Measurements from ENCODE around the gene CFAP410. TPM values are rescaled to one million over a fixed set of nuclear protein-coding genes. Genes with fewer than 3 reads are reported as not detected.

The CFAP410 gene
- polyA plus RNA-seq, 1 donor from 2014 or later = 36.5 TPM

GRCh38 chr21:44310628-44311507 lies 28.3 kb downstream of the CFAP410 start:
- Histone ChIP-seq H3K4me3 (ENCODE audit: low read length) (no peak overlapping the region), H3K36me3 (ENCODE audit: insufficient read depth, low read length) (no peaks in the 10 kb centered on the region), H3F3A (ENCODE audit: insufficient read depth, low read length, poor library complexity, severe bottlenecking) (no peaks in the 10 kb centered on the region), H3K9me3 (ENCODE audit: low read length) (no peaks in the 10 kb centered on the region), H3K9ac (ENCODE audit: low read length) (no peak overlapping the region), H3K27me3 (ENCODE audit: insufficient read depth, low read depth, low read length) (no peaks in the 10 kb centered on the region), H3K9me2 (ENCODE audit: insufficient read depth, low read length) (no peaks in the 10 kb centered on the region), H3K27ac (ENCODE audit: low read length) (no peak overlapping the region), H3K79me2 (replicated peaks; ENCODE audit: insufficient read depth, low read length) (no peaks in the 10 kb centered on the region), H2AFZ (ENCODE audit: low read depth, low read length) (no peak overlapping the region), H3K4me2 (ENCODE audit: low read length) (no peak overlapping the region), H4K20me1 (ENCODE audit: insufficient read depth) (no peaks in the 10 kb centered on the region)
- TF ChIP-seq EP300 (conservative IDR thresholded peaks at IDR 0.05; ENCODE audit: poor library complexity, severe bottlenecking) = no peak
- no peak for TF ChIP-seq EZH2 (IDR thresholded peaks at IDR 0.05; ENCODE audit: borderline replicate concordance, insufficient read depth, low read length, poor library complexity, severe bottlenecking)
- no peak for TF ChIP-seq CTCF (IDR thresholded peaks at IDR 0.05; ENCODE audit: poor library complexity, severe bottlenecking)
- no peak for TF ChIP-seq POLR2AphosphoS5 (IDR thresholded peaks at IDR 0.05)
- TF ChIP-seq, protein P1, sequence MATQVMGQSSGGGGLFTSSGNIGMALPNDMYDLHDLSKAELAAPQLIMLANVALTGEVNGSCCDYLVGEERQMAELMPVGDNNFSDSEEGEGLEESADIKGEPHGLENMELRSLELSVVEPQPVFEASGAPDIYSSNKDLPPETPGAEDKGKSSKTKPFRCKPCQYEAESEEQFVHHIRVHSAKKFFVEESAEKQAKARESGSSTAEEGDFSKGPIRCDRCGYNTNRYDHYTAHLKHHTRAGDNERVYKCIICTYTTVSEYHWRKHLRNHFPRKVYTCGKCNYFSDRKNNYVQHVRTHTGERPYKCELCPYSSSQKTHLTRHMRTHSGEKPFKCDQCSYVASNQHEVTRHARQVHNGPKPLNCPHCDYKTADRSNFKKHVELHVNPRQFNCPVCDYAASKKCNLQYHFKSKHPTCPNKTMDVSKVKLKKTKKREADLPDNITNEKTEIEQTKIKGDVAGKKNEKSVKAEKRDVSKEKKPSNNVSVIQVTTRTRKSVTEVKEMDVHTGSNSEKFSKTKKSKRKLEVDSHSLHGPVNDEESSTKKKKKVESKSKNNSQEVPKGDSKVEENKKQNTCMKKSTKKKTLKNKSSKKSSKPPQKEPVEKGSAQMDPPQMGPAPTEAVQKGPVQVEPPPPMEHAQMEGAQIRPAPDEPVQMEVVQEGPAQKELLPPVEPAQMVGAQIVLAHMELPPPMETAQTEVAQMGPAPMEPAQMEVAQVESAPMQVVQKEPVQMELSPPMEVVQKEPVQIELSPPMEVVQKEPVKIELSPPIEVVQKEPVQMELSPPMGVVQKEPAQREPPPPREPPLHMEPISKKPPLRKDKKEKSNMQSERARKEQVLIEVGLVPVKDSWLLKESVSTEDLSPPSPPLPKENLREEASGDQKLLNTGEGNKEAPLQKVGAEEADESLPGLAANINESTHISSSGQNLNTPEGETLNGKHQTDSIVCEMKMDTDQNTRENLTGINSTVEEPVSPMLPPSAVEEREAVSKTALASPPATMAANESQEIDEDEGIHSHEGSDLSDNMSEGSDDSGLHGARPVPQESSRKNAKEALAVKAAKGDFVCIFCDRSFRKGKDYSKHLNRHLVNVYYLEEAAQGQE (IDR thresholded peaks at IDR 0.05; ENCODE audit: borderline replicate concordance) = no peak
- no peak for TF ChIP-seq RAD21 (conservative IDR thresholded peaks at IDR 0.05)
- no peak for TF ChIP-seq MXI1 (conservative IDR thresholded peaks at IDR 0.05; ENCODE audit: poor library complexity, severe bottlenecking)
- no peak for TF ChIP-seq SMC3 (conservative IDR thresholded peaks at IDR 0.05; ENCODE audit: poor library complexity)
- no peak for TF ChIP-seq TAF1 (IDR thresholded peaks at IDR 0.05; ENCODE audit: low read depth)

GRCh38 chr21:44306936-44307704 lies 32.1 kb downstream of the CFAP410 start:
- TF ChIP-seq CTCF (IDR thresholded peaks at IDR 0.05; ENCODE audit: poor library complexity, severe bottlenecking) = no peak
- TF ChIP-seq EP300 (conservative IDR thresholded peaks at IDR 0.05; ENCODE audit: poor library complexity, severe bottlenecking) = no peak
- TF ChIP-seq, protein P1 (IDR thresholded peaks at IDR 0.05; ENCODE audit: borderline replicate concordance) = no peak
- TF ChIP-seq MXI1 (conservative IDR thresholded peaks at IDR 0.05; ENCODE audit: poor library complexity, severe bottlenecking) = no peak
- no peak for TF ChIP-seq RAD21 (conservative IDR thresholded peaks at IDR 0.05)
- TF ChIP-seq POLR2AphosphoS5 (IDR thresholded peaks at IDR 0.05) = no peak
- Histone ChIP-seq H3F3A (ENCODE audit: insufficient read depth, low read length, poor library complexity, severe bottlenecking) (no peaks in the 10 kb centered on the region), H3K27me3 (ENCODE audit: insufficient read depth, low read depth, low read length) (no peaks in the 10 kb centered on the region), H3K27ac (ENCODE audit: low read length) (no peak overlapping the region), H3K36me3 (ENCODE audit: insufficient read depth, low read length) (no peaks in the 10 kb centered on the region), H4K20me1 (ENCODE audit: insufficient read depth) (no peaks in the 10 kb centered on the region), H3K4me2 (ENCODE audit: low read length) (no peak overlapping the region), H3K79me2 (replicated peaks; ENCODE audit: insufficient read depth, low read length) (no peaks in the 10 kb centered on the region), H3K9me2 (ENCODE audit: insufficient read depth, low read length) (no peaks in the 10 kb centered on the region), H2AFZ (ENCODE audit: low read depth, low read length) (no peak overlapping the region), H3K4me3 (ENCODE audit: low read length) (no peak overlapping the region), H3K9ac (ENCODE audit: low read length) (no peak overlapping the region), H3K9me3 (ENCODE audit: low read length) (no peaks in the 10 kb centered on the region)

All from neural cell (in vitro differentiated cells).